Stimulated activated CD8-positive, alpha-beta memory T cell treated with anti-CD3 and anti-CD28 coated beads, Interleukin-7, amount 100 ng/mL, for 24 hours (primary cell): ENCODE results near the gene PHLPP2.
"Not testable (repeated sequence)": the region's sequence is repeated elsewhere in the genome, so short reads cannot be mapped to it uniquely, and the experiment has no call there.

Experiments used
- DNase-seq: peaks from one replicate; pipeline ENCODE4 v3.0.0-alpha.2; 2020; ENCODE audit warnings: low read depth

The PHLPP2 gene

DNA sequence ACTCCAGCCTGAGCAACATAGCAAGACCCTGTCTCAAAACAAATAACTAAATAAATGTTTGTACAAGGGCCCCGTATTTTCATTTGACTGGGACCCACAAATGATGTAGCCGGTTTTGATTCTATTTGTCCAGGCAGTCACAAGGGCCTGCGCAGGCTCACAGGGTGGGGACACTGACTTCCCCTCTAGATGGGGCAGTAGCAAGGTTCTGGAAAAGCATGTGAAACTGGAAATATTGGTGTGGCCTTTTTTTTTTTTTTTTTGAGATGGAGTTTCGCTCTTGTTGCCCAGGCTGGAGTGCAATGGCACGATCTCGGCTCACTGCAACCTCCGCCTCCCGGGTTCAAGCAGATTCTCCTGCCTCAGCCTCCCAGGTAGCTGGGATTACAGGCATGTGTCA, 109.5 kb downstream of the PHLPP2 start:
- DNase-seq = not testable (repeated sequence)

DNA sequence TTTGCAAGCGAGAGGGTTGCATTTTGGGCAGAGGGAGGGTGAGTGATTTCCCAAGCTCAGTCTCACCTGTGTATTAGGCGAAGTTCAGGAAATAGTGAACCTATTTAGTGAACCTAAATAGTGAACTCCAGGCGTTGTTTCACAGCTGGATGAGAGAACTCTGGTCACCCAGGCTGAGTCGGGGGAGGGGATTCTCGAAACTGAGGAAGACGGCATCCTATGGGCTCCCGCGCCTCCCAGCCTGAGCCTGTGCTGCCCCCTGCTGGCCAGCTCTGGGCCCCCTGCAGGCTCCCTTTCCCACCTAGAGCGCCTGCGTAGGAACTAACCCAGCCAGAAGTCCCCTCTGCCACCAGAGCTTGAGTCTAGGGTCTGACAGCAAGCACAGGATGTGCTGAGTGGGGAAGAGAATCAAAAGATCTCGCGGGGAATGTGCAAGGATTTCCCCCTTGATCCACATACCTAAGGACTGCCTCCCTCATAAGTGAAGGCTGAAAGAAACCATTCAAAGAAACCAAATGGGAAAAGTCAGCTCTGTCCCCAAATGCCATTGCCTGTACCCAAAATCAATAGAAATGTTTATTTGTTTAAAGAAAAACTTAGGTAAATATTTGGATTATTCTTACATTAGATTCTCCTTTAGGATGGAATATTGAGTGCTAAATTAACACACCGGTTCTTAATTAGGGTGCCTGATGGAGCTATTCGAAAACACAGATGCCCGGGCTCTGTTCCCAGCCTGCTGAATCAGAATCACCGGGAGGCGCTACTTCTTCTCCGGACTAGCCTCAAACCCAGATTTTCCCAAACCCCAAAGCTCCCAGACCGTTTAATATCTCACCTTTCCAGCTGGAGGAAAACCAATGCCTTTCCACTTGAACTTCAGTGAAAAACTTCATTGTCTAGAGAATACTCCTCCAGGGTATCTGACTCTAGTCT, 113.3 kb downstream of the PHLPP2 start:
- peak; percentile 67 for DNase-seq

DNA sequence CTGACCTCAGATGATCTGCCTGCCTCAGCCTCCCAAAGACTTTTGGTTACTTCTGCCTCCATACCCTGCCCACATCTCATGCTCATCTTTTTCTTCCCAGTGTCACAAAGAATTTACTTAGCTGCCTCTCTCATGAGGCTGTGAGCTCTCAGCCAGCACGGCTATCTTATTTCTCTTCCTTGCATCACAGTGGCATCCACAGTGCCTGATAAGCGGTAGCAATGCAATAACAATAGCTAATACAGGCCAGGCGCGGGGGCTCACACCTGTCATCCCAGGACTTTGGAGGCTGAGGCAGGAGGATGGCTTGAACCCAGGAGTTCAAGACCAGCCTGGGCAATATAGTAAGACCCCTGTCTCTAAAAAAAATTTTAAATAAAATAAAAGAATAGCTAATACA, 114.1 kb downstream of the PHLPP2 start:
- no peak for DNase-seq

DNA sequence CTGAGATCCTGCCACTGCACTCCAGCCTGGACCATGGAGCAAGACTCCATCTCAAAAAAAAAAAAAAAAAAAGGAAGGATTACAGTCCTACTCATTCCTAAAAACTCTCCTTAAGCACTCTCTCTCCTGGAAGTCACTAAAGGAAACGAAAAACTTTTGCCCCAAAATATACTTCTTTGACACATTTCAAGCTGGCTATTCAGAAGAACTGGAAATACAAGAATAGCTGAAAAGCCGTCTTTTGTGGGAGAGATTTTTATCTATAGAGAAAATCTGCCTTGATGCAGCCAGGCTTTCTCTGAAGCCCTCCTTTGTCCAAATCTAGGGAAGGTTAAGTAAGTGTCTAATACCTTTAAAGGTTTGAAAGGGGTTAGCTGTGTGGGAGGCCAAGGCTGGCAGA, 115.4 kb downstream of the PHLPP2 start:
- DNase-seq = no peak

DNA sequence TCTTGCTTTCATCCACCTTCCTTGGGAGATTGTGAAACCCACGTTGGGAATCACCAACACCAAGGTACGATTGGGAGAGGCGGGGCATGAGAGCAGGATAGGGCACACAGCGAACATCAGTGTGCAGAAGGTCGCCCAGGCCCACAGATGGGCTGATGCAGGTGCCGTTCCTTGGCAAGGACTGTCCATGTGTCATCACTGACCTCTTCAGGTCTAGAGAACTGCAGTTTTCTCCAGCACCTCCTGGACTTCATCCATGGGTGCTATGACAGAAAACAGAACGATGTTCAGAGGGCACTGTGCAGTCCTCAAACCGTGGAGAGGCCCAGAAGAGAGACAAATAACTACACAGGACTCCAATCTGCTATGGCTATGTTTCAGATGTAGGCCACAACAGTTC, 123.7 kb downstream of the PHLPP2 start:
- no peak for DNase-seq

DNA sequence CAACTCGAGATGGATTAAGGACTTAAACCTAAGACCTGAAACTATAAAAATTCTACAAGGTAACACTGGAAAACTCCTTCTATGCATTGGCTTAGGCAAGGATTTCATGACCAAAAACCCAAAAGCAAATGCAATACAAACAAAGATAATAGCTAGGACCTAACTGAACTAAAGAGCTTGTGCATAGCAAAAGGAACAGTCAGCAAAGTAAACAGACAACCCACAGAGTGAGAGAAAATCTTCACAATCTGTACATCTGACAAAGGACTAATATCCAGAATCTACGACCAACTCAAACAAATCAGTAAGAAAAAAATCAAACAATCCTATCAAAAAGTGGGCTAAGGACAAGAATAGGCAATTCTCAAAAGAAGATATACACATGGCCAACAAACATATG, 126.1 kb downstream of the PHLPP2 start:
- not testable (repeated sequence) for DNase-seq

DNA sequence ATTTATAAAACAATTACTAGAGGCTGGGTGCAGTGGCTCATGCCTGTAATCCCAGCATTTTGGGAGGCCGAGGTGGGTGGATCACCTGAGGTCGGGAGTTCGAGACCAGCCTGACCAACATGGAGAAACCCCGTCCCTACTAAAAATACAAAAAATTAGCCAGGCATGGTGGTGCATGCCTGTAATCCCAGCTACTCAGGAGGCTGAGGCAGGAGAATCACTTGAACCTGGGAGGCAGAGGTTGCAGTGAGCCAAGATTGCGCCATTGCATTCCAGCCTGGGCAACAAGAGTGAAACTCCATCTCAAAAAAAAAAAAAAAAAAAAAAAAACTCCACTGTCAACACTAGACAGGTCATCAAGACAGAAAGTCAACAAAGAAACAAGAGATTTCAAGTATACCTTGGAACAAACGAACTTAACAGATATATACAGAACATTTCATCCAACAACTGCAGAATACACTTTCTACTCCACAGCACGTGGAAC, 129.1 kb downstream of the PHLPP2 start:
- DNase-seq = not testable (repeated sequence)
